BJ (cell line): ENCODE results near the gene SORCS2. TPM values are rescaled to one million over a fixed set of nuclear protein-coding genes. Genes with fewer than 3 reads are reported as not detected.
A peak's percentile ranks its signal among the peaks of the same experiment; 100 is the strongest.

Source experiments
- CTCF ChIA-PET: fragments of 350-600 bp; formaldehyde crosslinking; extraction: SDS; loops from one replicate; lab custom pipeline; 2021; ENCODE audit warnings: antibody characterized with exemption, inconsistent platforms; lab: Yijun Ruan, JAX
- POLR2A ChIA-PET: fragments of 300-600 bp; sonication (Branson Sonifier 250); formaldehyde crosslinking; extraction: SDS; loops from one replicate; lab custom pipeline; 2021; ENCODE audit warnings: antibody characterized with exemption; lab: Charles Lee
- DNase-seq: peaks from one replicate; pipeline ENCODE4 v3.0.0-alpha.2; 2011; ENCODE audit warnings: low read depth
- H3K27me3 ChIP-seq: 2 replicates; pipeline ENCODE4 v1.6.0; 2011; ENCODE audit warnings: low read length; ENCODE audit not compliant: control insufficient read depth, insufficient read depth
- H3K36me3 ChIP-seq: 2 replicates; pipeline ENCODE4 v1.5.1; 2011; ENCODE audit warnings: low read length; ENCODE audit not compliant: control insufficient read depth, insufficient read depth
- H3K4me3 ChIP-seq: 2 replicates; pipeline ENCODE4 v1.5.1; 2011; ENCODE audit warnings: low read depth, mild to moderate bottlenecking, control low read depth, low read length
- CTCF ChIP-seq: IDR thresholded peaks from 2 replicates; pipeline ENCODE4 v1.5.1; 2011; ENCODE audit warnings: low read depth, mild to moderate bottlenecking, control low read depth, inconsistent platforms, low read length, moderate library complexity; ENCODE audit not compliant: insufficient read depth
- polyA plus RNA-seq: library from polyadenylated mRNA; depleted of rRNA; stranded (reverse); fragments of >200 nt; gene quantifications from 2 replicates; pipeline ENCODE4 v1.2.3, GENCODE V29; 2011

Gene SORCS2
- polyA plus RNA-seq, 1 experiment = 0.63 TPM

GRCh38 chr4:7375427-7375826 lies 183.1 kb downstream of the SORCS2 start:
- CTCF ChIA-PET = interaction anchor here (1.0 kb wide), 1 partner anchor 19 kb away, joined by 3 read pairs; no protein-coding TSS in a partner anchor
- H3K27me3 ChIP-seq = peaks cover 17% of the 10 kb centered on the region
- no peak overlapping the region for H3K4me3 ChIP-seq
- TF ChIP-seq CTCF = no peak
- no peak for DNase-seq
- no peaks in the 10 kb centered on the region for H3K36me3 ChIP-seq
- POLR2A ChIA-PET = no interaction called here

- POLR2A ChIA-PET = no interaction called here
- TF ChIP-seq CTCF = no peak
- H3K4me3 ChIP-seq = no peak overlapping the region
- no peaks in the 10 kb centered on the region for H3K36me3 ChIP-seq
- peaks cover 17% of the 10 kb centered on the region for H3K27me3 ChIP-seq
- DNase-seq = no peak
- CTCF ChIA-PET = no interaction called here
Measured at GRCh38 chr4:7377223-7377865, 185.0 kb downstream of the SORCS2 start.

GRCh38 chr4:7379186-7379585 lies 186.8 kb downstream of the SORCS2 start:
- no peak for TF ChIP-seq CTCF
- CTCF ChIA-PET = no interaction called here
- POLR2A ChIA-PET = no interaction called here
- Histone ChIP-seq H3K27me3 (peaks cover 17% of the 10 kb centered on the region), H3K36me3 (no peaks in the 10 kb centered on the region), H3K4me3 (no peak overlapping the region)
- DNase-seq = no peak

GRCh38 chr4:7379719-7380118 lies 187.4 kb downstream of the SORCS2 start:
- H3K36me3 ChIP-seq = no peaks in the 10 kb centered on the region
- CTCF ChIA-PET = no interaction called here
- H3K27me3 ChIP-seq = peaks cover 17% of the 10 kb centered on the region
- POLR2A ChIA-PET = no interaction called here
- DNase-seq = no peak
- no peak for TF ChIP-seq CTCF
- H3K4me3 ChIP-seq = no peak overlapping the region

GRCh38 chr4:7381221-7381889 lies 189.0 kb downstream of the SORCS2 start:
- TF ChIP-seq CTCF = 0 out of 2 replicates have a peak, but pooled peaks have one; percentile 3
- Histone ChIP-seq H3K27me3 (peaks cover 12% of the 10 kb centered on the region), H3K36me3 (no peaks in the 10 kb centered on the region), H3K4me3 (no peak overlapping the region)
- POLR2A ChIA-PET = no interaction called here
- CTCF ChIA-PET = interaction anchor here (1.6 kb wide), 1 partner anchor 10 kb away, joined by 4 read pairs; no protein-coding TSS in a partner anchor
- no peak for DNase-seq
